GF-D8 (cell line): ENCODE measurements around the gene SCCPDH.

Source experiments
- DNase-seq: peaks from one replicate; lab custom pipeline; 2025; lab: John Stamatoyannopoulos, UW

SCCPDH gene

GRCh38 chr1:246786606-246787238 lies 62.5 kb downstream of the SCCPDH start:
- DNase-seq, result no peak

- no peak for DNase-seq
Measured at GRCh38 chr1:246787781-246788513, 63.7 kb downstream of the SCCPDH start.

GRCh38 chr1:246788895-246789338 lies 64.7 kb downstream of the SCCPDH start:
- no peak for DNase-seq

GRCh38 chr1:246789454-246790339 lies 65.5 kb downstream of the SCCPDH start:
- DNase-seq, result no peak

GRCh38 chr1:246790364-246790763 lies 66.2 kb downstream of the SCCPDH start:
- DNase-seq, result no peak

- no peak for DNase-seq
Measured at GRCh38 chr1:246790833-246791232, 66.6 kb downstream of the SCCPDH start.

GRCh38 chr1:246791303-246791918 lies 67.2 kb downstream of the SCCPDH start:
- DNase-seq, result no peak

- no peak for DNase-seq
Measured at GRCh38 chr1:246792603-246793002, 68.4 kb downstream of the SCCPDH start.

GRCh38 chr1:246793356-246793896 lies 69.2 kb downstream of the SCCPDH start:
- DNase-seq, result no peak

GRCh38 chr1:246794048-246794827 lies 70.0 kb downstream of the SCCPDH start:
- no peak for DNase-seq

- DNase-seq, result no peak
Measured at GRCh38 chr1:246794828-246795671, 70.8 kb downstream of the SCCPDH start.

GRCh38 chr1:246795906-246796694 lies 71.9 kb downstream of the SCCPDH start:
- no peak for DNase-seq

GRCh38 chr1:246797157-246797556 lies 72.9 kb downstream of the SCCPDH start:
- no peak for DNase-seq

GRCh38 chr1:246797597-246797996 lies 73.4 kb downstream of the SCCPDH start:
- no peak for DNase-seq

- no peak for DNase-seq
Measured at GRCh38 chr1:246798107-246798506, 73.9 kb downstream of the SCCPDH start.

GRCh38 chr1:246798606-246799496 lies 74.6 kb downstream of the SCCPDH start:
- no peak for DNase-seq

GRCh38 chr1:246800356-246800755 lies 76.1 kb downstream of the SCCPDH start:
- DNase-seq, result no peak

GRCh38 chr1:246800756-246801155 lies 76.5 kb downstream of the SCCPDH start:
- DNase-seq, result no peak
